Stomach (tissue), 9 donors: ENCODE measurements around the gene NPR3. TPM values are rescaled to one million over a fixed set of nuclear protein-coding genes. Genes with fewer than 3 reads are reported as not detected.

Experiments
- DNase-seq, 2 donors: peaks; one replicate each; pipeline versions ENCODE4 v3.0.0 to v3.0.0-alpha.2; 2013 to 2019
- H3K27ac ChIP-seq, 5 donors: fragments of 200-600 bp in 4 of 5; sonication (generic) in 4 of 5; one replicate each; pipeline ENCODE4 v1.5.1; 2013 to 2019; ENCODE audit warnings: mild to moderate bottlenecking in 1 of 5, moderate library complexity in 1 of 5
- H3K27me3 ChIP-seq, 3 donors: fragments of 200-600 bp; sonication (generic); one replicate each; pipeline ENCODE4 v1.5.1; 2017 to 2019; ENCODE audit warnings: mixed run types in 1 of 3
- H3K36me3 ChIP-seq, 4 donors: fragments of 200-600 bp; sonication (generic); 1 replicate in 3 of 4; 2 replicates in 1 of 4; pipeline ENCODE4 v1.5.1; 2016 to 2019
- H3K4me1 ChIP-seq, 4 donors: fragments of 200-600 bp; sonication (generic); one replicate each; pipeline ENCODE4 v1.5.1; 2016 to 2019
- H3K4me3 ChIP-seq, 4 donors: fragments of 200-600 bp; sonication (generic) in 3 of 4; one replicate each; pipeline ENCODE4 v1.5.1; 2016 to 2019; ENCODE audit warnings: mild to moderate bottlenecking in 1 of 4
- H3K9me3 ChIP-seq, 4 donors: fragments of 200-600 bp; sonication (generic); one replicate each; pipeline ENCODE4 v1.5.1; 2016 to 2019
- CTCF ChIP-seq, 7 experiments: fragments of 450-650 bp in 4 of 7; fragments of 200-600 bp in 3 of 7; sonication (generic) in 3 of 7; IDR thresholded peaks; one replicate each; pipeline ENCODE4 v1.5.1; 2016 to 2019; ENCODE audit warnings: antibody characterized with exemption in 7 of 7, control low read depth in 2 of 7, mild to moderate bottlenecking in 1 of 7
- EP300 ChIP-seq: sonication (generic); formaldehyde crosslinking; IDR thresholded peaks from one replicate; pipeline ENCODE4 v1.6.1; 2017; ENCODE audit warnings: antibody characterized with exemption
- POLR2A ChIP-seq, 4 donors: fragments of 450-650 bp; IDR thresholded peaks; one replicate each; pipeline ENCODE4 v1.6.1; 2016; ENCODE audit warnings: antibody characterized with exemption in 4 of 4, control low read depth in 2 of 4, mild to moderate bottlenecking in 1 of 4, moderate library complexity in 1 of 4
- POLR2AphosphoS5 ChIP-seq, 3 donors: sonication (generic); formaldehyde crosslinking; IDR thresholded peaks; one replicate each; pipeline ENCODE4 v1.6.1; 2016; ENCODE audit warnings: antibody characterized with exemption in 3 of 3
- WGBS, 5 donors: extraction: QIAGEN DNeasy Blood & Tissue Kit in 3 of 5; methylation state at CpG; one replicate each; pipeline versions ENCODE4 v1.1.5 to v1.1.7; 2013 to 2018; 5-methylcytosine and 5-hydroxymethylcytosine counted together
- intact Hi-C: fragments of 100-400 bp; cut with DNase I; formaldehyde crosslinking; loops from one replicate; pipeline ENCODE4 v1.15.1; 2023; ENCODE audit warnings: low total_unique reads
- polyA plus RNA-seq, 3 donors: library from polyadenylated mRNA; stranded (reverse); fragments of 200-250 nt; gene quantifications; one replicate each; pipeline ENCODE4 v1.2.3, GENCODE V29; 2013
- total RNA-seq, 5 donors: library from RNA; depleted of rRNA; stranded (reverse); fragments of >200 nt; gene quantifications; one replicate each; pipeline versions ENCODE4 v1.1.0 to v1.2.3, GENCODE V29; 2014 to 2016
- donor health status: healthy with polysubstance abuse.
- donor health status: Bipolar disorder and iron deficiency.
- donor health status: healthy.

Gene NPR3
- total and polyA plus RNA-seq, 8 donors = 0.25 to 15.8 (median 1.8) TPM; not detected in 2

- TF ChIP-seq POLR2A (IDR thresholded peaks at IDR 0.05) (no peak), POLR2AphosphoS5 (IDR thresholded peaks at IDR 0.05) (no peak), CTCF (IDR thresholded peaks at IDR 0.05) (no peak), EP300 (no peak)
- H3K36me3 ChIP-seq = no peaks in the 10 kb centered on the region
- no peak overlapping the region for H3K27ac ChIP-seq
- peak in 1 of 2 donors; percentile 23 for DNase-seq
- H3K9me3 ChIP-seq = peaks cover 0 to 17% (median 6%) of the 10 kb centered on the region in 4 donors
- no peaks in the 10 kb centered on the region for H3K4me1 ChIP-seq
- intact Hi-C loops = no loop called here
- 41 to 61% (median 43%) methylated on average over 1 of the region's 1 CpG for WGBS, 5 donors
- H3K4me3 ChIP-seq = no peak overlapping the region
- no peaks in the 10 kb centered on the region for H3K27me3 ChIP-seq
Measured at GRCh38 chr5:32754284-32754683, 43.2 kb downstream of the NPR3 start.

- 31 to 57% (median 48%) methylated on average over 4 of the region's 4 CpGs for WGBS, 5 donors
Measured at GRCh38 chr5:32760091-32760509, 49.0 kb downstream of the NPR3 start.

GRCh38 chr5:32765266-32765665, 54.1 kb downstream of the NPR3 start:
- Histone ChIP-seq H3K27ac (no peak overlapping the region), H3K27me3 (no peaks in the 10 kb centered on the region), H3K9me3 (peaks cover 0 to 5% (median 0%) of the 10 kb centered on the region in 4 donors), H3K4me1 (no peaks in the 10 kb centered on the region), H3K4me3 (no peak overlapping the region), H3K36me3 (no peaks in the 10 kb centered on the region)
- intact Hi-C loops = no loop called here
- WGBS, 5 donors = 77 to 86% (median 82%) methylated on average over 4 of the region's 4 CpGs
- DNase-seq = no peak
- TF ChIP-seq POLR2AphosphoS5 (IDR thresholded peaks at IDR 0.05) (no peak), POLR2A (IDR thresholded peaks at IDR 0.05) (no peak), CTCF (IDR thresholded peaks at IDR 0.05) (no peak), EP300 (no peak)

More at GRCh38 chr5:32760091-32760509, 49.0 kb downstream of the NPR3 start:
- intact Hi-C loops = no loop called here
- no peaks in the 10 kb centered on the region for H3K27me3 ChIP-seq
- no peaks in the 10 kb centered on the region for H3K36me3 ChIP-seq
- DNase-seq = peak in 1 of 2 donors; percentile 7
- no peak for TF ChIP-seq CTCF (IDR thresholded peaks at IDR 0.05)
- no peak for TF ChIP-seq POLR2AphosphoS5 (IDR thresholded peaks at IDR 0.05)
- TF ChIP-seq EP300 = no peak
- TF ChIP-seq POLR2A (IDR thresholded peaks at IDR 0.05) = no peak
- peaks cover 0 to 9% (median 3%) of the 10 kb centered on the region in 4 donors for H3K9me3 ChIP-seq
- H3K4me1 ChIP-seq = no peaks in the 10 kb centered on the region
- H3K4me3 ChIP-seq = no peak overlapping the region
- no peak overlapping the region for H3K27ac ChIP-seq

GRCh38 chr5:32767948-32768467, 56.9 kb downstream of the NPR3 start:
- no peak for DNase-seq
- intact Hi-C loops = no loop called here
- Histone ChIP-seq H3K4me3 (no peak overlapping the region), H3K27me3 (no peaks in the 10 kb centered on the region), H3K36me3 (no peaks in the 10 kb centered on the region), H3K4me1 (no peaks in the 10 kb centered on the region), H3K9me3 (peaks cover 0 to 4% (median 0%) of the 10 kb centered on the region in 4 donors), H3K27ac (no peak overlapping the region)
- no peak for TF ChIP-seq EP300
- no peak for TF ChIP-seq CTCF (IDR thresholded peaks at IDR 0.05)
- no peak for TF ChIP-seq POLR2A (IDR thresholded peaks at IDR 0.05)
- no peak for TF ChIP-seq POLR2AphosphoS5 (IDR thresholded peaks at IDR 0.05)
- 70 to 77% (median 72%) methylated on average over 7 to 8 of the region's 8 CpGs for WGBS, 5 donors
